PC-3 (cell line): ENCODE results near the gene SSH3. TPM values are rescaled to one million over a fixed set of nuclear protein-coding genes. Genes with fewer than 3 reads are reported as not detected.
"Not testable (repeated sequence)": the region's sequence is repeated elsewhere in the genome, so short reads cannot be mapped to it uniquely, and the experiment has no call there.

Source experiments
- ATAC-seq: fragments of 200-7000 bp; cut with Tn5 transposase; 2 replicates; pipeline ENCODE4 v1.9.1; 2020; ENCODE audit warnings: mild to moderate bottlenecking, moderate library complexity
- BruUV-seq: library from RNA; stranded (reverse); fragments of 400-500 nt; replicated peaks from 2 replicates; lab custom pipeline; 2021; lab: Mats Ljungman, UMichigan
- CTCF ChIA-PET: fragments of 300-600 bp; sonication (Branson Sonifier 250); formaldehyde crosslinking; loops from one replicate; lab custom pipeline; 2022; ENCODE audit warnings: antibody characterized with exemption; lab: Charles Lee
- POLR2A ChIA-PET: fragments of 300-600 bp; sonication (Branson Sonifier 250); formaldehyde crosslinking; loops from one replicate; lab custom pipeline; 2022; ENCODE audit warnings: antibody characterized with exemption; ENCODE audit not compliant: unreplicated experiment; lab: Charles Lee
- DNase-seq: peaks from one replicate; pipeline ENCODE4 v3.0.0-alpha.2; 2015
- H2AFZ ChIP-seq: fragments of 300-600 bp; sonication (generic); 2 replicates; pipeline ENCODE4 v1.6.0; 2016; ENCODE audit warnings: antibody characterized with exemption, low read length
- H3F3A ChIP-seq: fragments of 300-600 bp; sonication (generic); one replicate; pipeline ENCODE4 v1.6.0; 2017; ENCODE audit warnings: antibody characterized with exemption, low read length, control low read depth, mild to moderate bottlenecking; ENCODE audit not compliant: unreplicated experiment
- H3K27ac ChIP-seq: fragments of 300-600 bp; sonication (generic); 2 replicates; pipeline ENCODE4 v1.5.1; 2016; ENCODE audit warnings: mild to moderate bottlenecking, low read length
- H3K27me3 ChIP-seq: fragments of 300-600 bp; sonication (generic); 2 replicates; pipeline ENCODE4 v1.6.1; 2016; ENCODE audit warnings: low read length, mixed read lengths
- H3K36me3 ChIP-seq: fragments of 300-600 bp; sonication (generic); 2 replicates; pipeline ENCODE4 v1.6.1; 2016; ENCODE audit warnings: low read depth, mixed run types, low read length, mixed read lengths
- H3K4me1 ChIP-seq: fragments of 300-600 bp; sonication (generic); 2 replicates; pipeline ENCODE4 v1.5.1; 2016; ENCODE audit warnings: low read length; ENCODE audit not compliant: insufficient read depth
- H3K4me2 ChIP-seq: fragments of 300-600 bp; sonication (generic); 2 replicates; pipeline ENCODE4 v1.6.0; 2016; ENCODE audit warnings: low read length
- H3K4me3 ChIP-seq: fragments of 300-600 bp; sonication (generic); 2 replicates; pipeline ENCODE4 v1.5.1; 2016; ENCODE audit warnings: mild to moderate bottlenecking, low read length, mixed read lengths
- H3K79me2 ChIP-seq: fragments of 300-600 bp; sonication (generic); 2 replicates; pipeline ENCODE4 v1.6.1; 2017; ENCODE audit warnings: low read length, mixed read lengths
- H3K9ac ChIP-seq: fragments of 300-600 bp; sonication (generic); 2 replicates; pipeline ENCODE4 v1.6.0; 2016; ENCODE audit warnings: mild to moderate bottlenecking, low read length
- H3K9me2 ChIP-seq: fragments of 300-600 bp; sonication (generic); replicated peaks from 2 replicates; pipeline ENCODE4 v1.6.1; 2016; ENCODE audit warnings: mixed run types, low read length, mixed read lengths
- H3K9me3 ChIP-seq: fragments of 300-600 bp; sonication (generic); 2 replicates; pipeline ENCODE4 v1.6.1; 2016; ENCODE audit warnings: low read length, mixed read lengths
- H4K20me1 ChIP-seq: fragments of 300-600 bp; sonication (generic); 2 replicates; pipeline ENCODE4 v1.6.1; 2016; ENCODE audit warnings: low read length, mixed read lengths
- EZH2 ChIP-seq: fragments of 300-600 bp; sonication (generic); IDR thresholded peaks from one replicate; pipeline ENCODE4 v1.6.1; 2017; ENCODE audit warnings: antibody characterized with exemption, mild to moderate bottlenecking, low read length; ENCODE audit not compliant: unreplicated experiment
- EZH2phosphoT487 ChIP-seq: fragments of 300-600 bp; sonication (generic); IDR thresholded peaks from 2 replicates; pipeline ENCODE4 v1.6.1; 2018; ENCODE audit warnings: mild to moderate bottlenecking, antibody characterized with exemption, low read length, borderline replicate concordance
- intact Hi-C: fragments of 100-400 bp; cut with micrococcal nuclease; formaldehyde crosslinking; loops from 2 replicates; pipeline ENCODE4 v1.9.0; 2023
- total RNA-seq: library from RNA; depleted of rRNA; stranded (reverse); fragments of >200 nt; gene quantifications from 2 replicates; pipeline ENCODE4 v1.2.3, GENCODE V29; 2014
- TF ChIP-seq, protein P1 (sequence below): fragments of 300-600 bp; sonication (generic); conservative IDR thresholded peaks from 2 replicates; pipeline ENCODE4 v1.5.1; 2017; ENCODE audit warnings: antibody characterized with exemption, low read depth, mild to moderate bottlenecking, low read length

The SSH3 gene
- total RNA-seq, 1 experiment from 2014 or later = 35.1 TPM

DNA sequence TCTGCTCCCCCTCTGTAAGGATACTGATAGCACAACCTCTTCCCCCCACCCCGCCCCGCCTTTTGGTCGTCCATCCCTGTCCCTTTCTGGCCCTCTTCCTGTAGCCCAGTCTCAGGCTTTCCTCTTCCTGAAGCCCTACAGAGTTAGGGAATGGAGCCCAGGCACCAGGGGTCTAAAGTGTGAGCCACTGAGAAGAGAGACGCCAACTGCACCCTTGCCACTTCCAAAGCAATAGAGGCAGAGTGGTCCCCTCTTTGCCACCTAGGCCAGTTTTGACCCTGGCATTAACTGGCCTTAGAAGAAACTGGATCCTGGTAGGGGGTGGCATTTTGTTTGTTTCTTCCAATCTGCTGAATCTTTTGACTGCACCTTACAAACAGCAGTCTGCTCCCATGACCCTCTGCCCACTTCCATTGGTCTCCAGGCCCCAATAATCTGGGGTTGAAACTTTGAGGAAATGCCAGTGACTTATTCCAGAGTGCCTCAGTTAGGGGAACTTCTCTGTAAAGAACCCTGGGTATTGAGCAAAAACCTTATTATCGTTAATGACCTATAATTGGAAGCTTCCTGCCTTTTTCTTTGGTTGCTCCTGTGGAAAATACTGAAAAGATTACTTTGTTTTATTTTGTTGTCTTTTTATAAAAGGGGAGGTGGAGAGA is 46.7 kb upstream of the SSH3 start:
- no peaks in the 10 kb centered on the region for H3K27me3 ChIP-seq
- no peaks in the 10 kb centered on the region for H3K9me2 ChIP-seq
- H3K36me3 ChIP-seq = peaks cover 48% of the 10 kb centered on the region
- no peak for ATAC-seq
- H2AFZ ChIP-seq = no peak overlapping the region
- H4K20me1 ChIP-seq = peaks cover 6% of the 10 kb centered on the region; the same call in 1 of the 2 replicates
- H3K27ac ChIP-seq = no peak overlapping the region
- no peaks in the 10 kb centered on the region for H3K9me3 ChIP-seq
- H3K4me2 ChIP-seq = no peak overlapping the region
- POLR2A ChIA-PET = no interaction called here
- TSS peak; percentile 18 for BruUV-seq
- H3K9ac ChIP-seq = no peak overlapping the region
- CTCF ChIA-PET = no interaction called here
- intact Hi-C loops = no loop called here
- peaks cover 2% of the 10 kb centered on the region; the same call in 1 of the 2 replicates for H3K79me2 ChIP-seq
- H3K4me1 ChIP-seq = no peaks in the 10 kb centered on the region
- DNase-seq = no peak
- H3K4me3 ChIP-seq = no peak overlapping the region
- TF ChIP-seq EZH2 (no peak), EZH2phosphoT487 (no peak)
- TF ChIP-seq, protein P1, sequence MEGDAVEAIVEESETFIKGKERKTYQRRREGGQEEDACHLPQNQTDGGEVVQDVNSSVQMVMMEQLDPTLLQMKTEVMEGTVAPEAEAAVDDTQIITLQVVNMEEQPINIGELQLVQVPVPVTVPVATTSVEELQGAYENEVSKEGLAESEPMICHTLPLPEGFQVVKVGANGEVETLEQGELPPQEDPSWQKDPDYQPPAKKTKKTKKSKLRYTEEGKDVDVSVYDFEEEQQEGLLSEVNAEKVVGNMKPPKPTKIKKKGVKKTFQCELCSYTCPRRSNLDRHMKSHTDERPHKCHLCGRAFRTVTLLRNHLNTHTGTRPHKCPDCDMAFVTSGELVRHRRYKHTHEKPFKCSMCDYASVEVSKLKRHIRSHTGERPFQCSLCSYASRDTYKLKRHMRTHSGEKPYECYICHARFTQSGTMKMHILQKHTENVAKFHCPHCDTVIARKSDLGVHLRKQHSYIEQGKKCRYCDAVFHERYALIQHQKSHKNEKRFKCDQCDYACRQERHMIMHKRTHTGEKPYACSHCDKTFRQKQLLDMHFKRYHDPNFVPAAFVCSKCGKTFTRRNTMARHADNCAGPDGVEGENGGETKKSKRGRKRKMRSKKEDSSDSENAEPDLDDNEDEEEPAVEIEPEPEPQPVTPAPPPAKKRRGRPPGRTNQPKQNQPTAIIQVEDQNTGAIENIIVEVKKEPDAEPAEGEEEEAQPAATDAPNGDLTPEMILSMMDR = no peak
- H3F3A ChIP-seq = peaks cover 12% of the 10 kb centered on the region

DNA sequence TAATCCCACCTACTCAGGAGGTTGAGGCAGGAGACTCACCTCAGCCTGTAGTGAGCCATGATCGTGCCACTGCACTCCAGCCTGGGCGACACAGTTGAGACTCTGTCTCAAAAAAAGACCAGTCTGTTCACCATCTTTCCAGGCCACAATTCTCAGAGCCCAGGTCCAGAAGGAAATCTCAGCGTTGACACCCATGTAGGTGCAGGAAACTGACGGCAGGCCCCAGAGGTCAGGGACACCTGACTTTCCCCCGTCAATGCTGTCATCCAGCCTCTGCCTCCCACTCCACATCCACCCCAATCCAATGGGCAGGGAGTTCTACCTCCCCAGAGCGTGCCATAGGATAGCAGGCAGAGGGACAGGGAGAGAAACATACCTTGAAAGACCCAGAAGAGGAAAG is 42.9 kb upstream of the SSH3 start:
- H3K27me3 ChIP-seq = no peaks in the 10 kb centered on the region
- H3K79me2 ChIP-seq = no peaks in the 10 kb centered on the region
- no peaks in the 10 kb centered on the region for H3K9me2 ChIP-seq
- H3K4me3 ChIP-seq = no peak overlapping the region
- BruUV-seq = no TSS peak
- TF ChIP-seq, protein P1 = no peak
- TF ChIP-seq EZH2phosphoT487 (no peak), EZH2 (no peak)
- ChIA-PET CTCF (no interaction called here), POLR2A (no interaction called here)
- no peak overlapping the region for H3K27ac ChIP-seq
- ATAC-seq = no peak
- no peak for DNase-seq
- no peaks in the 10 kb centered on the region for H3K9me3 ChIP-seq
- H2AFZ ChIP-seq = no peak overlapping the region
- peaks cover 10% of the 10 kb centered on the region; the same call in 1 of the 2 replicates for H3K36me3 ChIP-seq
- H4K20me1 ChIP-seq = no peaks in the 10 kb centered on the region
- intact Hi-C loops = loop anchor here (5.0 kb wide), 1 partner anchor 112 kb away; the partner anchor contains the start of gene CLCF1
- H3K4me1 ChIP-seq = peaks cover 17% of the 10 kb centered on the region
- no peak overlapping the region for H3K4me2 ChIP-seq
- H3F3A ChIP-seq = peaks cover 17% of the 10 kb centered on the region
- no peak overlapping the region for H3K9ac ChIP-seq

DNA sequence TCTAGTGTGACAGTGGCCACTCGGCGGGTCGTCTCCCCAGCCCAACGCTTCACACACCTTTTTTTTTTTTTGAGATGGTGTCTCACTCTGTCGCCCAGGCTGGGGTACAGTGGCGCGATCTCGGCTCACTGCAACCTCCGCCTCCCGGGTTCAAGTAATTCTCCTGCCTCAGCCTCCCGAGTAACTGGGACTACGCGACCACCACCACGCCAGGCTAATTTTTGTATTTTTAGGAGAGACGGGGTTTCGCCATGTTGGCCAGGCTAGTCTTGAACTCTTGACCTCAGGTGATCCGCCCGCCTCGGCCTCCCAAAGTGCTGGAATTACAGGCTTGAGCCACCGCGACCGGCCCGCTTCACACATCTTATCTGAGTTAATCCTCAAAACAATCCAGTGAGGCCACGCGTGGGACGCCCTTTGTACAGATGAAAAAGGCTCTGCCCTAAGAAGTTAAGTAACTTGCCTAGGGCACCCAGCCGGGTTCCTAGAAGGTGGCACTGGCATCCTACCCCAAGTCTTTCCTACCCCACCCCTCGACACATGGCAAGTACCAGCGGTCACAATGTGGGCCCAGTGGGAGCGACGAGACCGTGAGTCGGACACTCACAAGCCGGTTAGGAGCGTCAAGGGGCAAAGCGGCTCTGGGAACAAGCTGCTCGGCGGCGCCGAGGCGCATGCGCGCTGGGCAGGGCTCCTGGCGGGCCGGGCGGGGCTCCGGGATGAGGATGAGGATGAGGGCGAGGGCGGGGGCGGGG is 42.3 kb upstream of the SSH3 start:
- H3K9me3 ChIP-seq, H3K79me2 ChIP-seq, H4K20me1 ChIP-seq, BruUV-seq, POLR2A ChIA-PET, H3K27ac ChIP-seq, H3K36me3 ChIP-seq, H3K27me3 ChIP-seq, H3K9me2 ChIP-seq: not testable (repeated sequence)
- peak; percentile 19 for ATAC-seq
- H2AFZ ChIP-seq = peak overlapping the region; percentile 86
- peak overlapping the region; percentile 57 for H3K4me3 ChIP-seq
- intact Hi-C loops = loop anchor here (5.0 kb wide), 1 partner anchor 111 kb away; the partner anchor contains the start of gene CLCF1
- peak overlapping the region; percentile 12; the same call in 1 of the 2 replicates for H3K9ac ChIP-seq
- peaks cover 17% of the 10 kb centered on the region for H3F3A ChIP-seq
- CTCF ChIA-PET = interaction anchor here (0.6 kb wide), 1 partner anchor 149 kb away, joined by 5 read pairs; no protein-coding TSS in a partner anchor
- peak; percentile 62 for DNase-seq
- peaks cover 21% of the 10 kb centered on the region for H3K4me1 ChIP-seq
- peak overlapping the region; percentile 89 for H3K4me2 ChIP-seq
